Astrocyte of the hippocampus (primary cell): Measurements from ENCODE around the gene OVCA2.
A peak's percentile ranks its signal among the peaks of the same experiment; 100 is the strongest.
"Not testable (repeated sequence)": the region's sequence is repeated elsewhere in the genome, so short reads cannot be mapped to it uniquely, and the experiment has no call there.

ENCODE experiments used
- DNase-seq: peaks from one replicate; pipeline ENCODE4 v3.0.0; 2011; ENCODE audit warnings: low read depth, low spot score

The OVCA2 gene

DNA sequence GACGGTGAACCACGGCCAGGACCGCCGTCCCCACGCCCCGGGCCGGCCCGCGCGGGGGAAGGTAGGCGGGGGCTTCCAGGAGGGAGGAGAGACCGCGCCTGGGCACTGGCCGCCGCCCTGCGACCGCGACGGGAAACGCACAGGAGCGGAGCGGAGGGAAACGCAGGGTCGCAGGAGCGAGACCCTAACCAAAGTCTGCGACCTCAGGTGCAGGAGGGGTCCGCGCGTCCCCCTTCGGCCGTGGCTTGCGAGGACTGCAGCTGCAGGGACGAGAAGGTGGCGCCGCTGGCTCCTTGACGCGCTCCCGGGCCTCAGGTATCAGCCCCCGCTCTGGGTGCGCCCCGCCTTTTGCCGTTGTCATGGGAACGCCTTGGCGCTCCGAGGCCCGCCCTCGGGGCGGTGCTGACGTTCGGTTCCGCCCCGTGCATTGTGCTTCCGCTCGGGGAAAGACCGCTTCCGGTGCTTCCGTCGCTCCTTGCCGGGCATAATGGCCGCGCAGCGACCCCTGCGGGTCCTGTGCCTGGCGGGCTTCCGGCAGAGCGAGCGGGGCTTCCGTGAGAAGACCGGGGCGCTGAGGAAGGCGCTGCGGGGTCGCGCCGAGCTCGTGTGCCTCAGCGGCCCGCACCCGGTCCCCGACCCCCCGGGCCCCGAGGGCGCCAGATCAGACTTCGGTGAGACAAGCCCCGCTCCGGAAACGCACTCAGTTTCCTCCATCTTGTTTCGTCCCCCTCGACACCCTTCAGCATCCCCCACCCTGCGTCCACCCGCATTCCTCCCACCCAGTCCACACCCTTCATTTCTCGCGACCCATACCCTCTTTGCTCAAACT is at the start of gene OVCA2:
TSS of gene OVCA2 (plus strand) at position 462 of the 829 bp plus-strand sequence. CDS start at position 488, 26 bp downstream.
- peak; percentile 99 for DNase-seq

DNA sequence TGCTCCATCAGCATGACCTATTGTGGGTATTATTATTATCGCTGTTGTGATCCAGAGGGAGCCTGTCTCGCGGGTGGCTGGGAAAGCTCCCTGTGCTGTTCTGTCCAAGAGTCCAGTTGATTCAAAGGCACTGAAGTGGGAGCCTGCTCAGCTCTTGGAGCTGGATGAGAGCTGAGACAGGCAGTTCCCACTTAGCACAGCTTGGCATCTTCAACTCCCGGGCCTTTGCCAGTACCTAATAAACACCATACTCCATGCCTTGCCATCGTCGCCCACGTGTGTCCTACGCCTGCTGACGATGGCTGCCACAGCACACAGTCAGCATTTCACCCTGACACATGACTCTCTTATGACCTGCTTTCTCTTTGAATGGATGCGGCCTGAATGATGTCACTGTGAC is 49.3 kb upstream of the OVCA2 start:
- no peak for DNase-seq

DNA sequence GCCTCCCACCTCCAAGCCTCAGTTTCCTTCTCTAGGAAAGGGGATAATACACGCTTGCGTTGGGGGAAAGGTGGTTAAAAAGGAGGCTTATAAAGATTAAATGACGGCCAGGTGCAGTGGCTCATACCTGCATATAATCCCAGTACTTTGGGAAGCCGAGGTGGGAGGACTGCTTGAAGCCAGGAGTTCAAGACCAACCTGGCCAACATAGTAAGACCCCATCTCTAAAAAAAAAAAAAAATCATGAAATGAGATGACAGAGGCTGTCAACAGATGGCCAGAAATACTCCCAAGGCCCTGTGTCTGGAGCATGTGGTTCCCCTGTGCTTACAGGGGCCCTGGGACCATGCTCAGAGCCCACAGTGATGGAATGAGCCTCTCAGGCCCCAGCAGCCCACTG is 47.1 kb upstream of the OVCA2 start:
- DNase-seq = no peak

DNA sequence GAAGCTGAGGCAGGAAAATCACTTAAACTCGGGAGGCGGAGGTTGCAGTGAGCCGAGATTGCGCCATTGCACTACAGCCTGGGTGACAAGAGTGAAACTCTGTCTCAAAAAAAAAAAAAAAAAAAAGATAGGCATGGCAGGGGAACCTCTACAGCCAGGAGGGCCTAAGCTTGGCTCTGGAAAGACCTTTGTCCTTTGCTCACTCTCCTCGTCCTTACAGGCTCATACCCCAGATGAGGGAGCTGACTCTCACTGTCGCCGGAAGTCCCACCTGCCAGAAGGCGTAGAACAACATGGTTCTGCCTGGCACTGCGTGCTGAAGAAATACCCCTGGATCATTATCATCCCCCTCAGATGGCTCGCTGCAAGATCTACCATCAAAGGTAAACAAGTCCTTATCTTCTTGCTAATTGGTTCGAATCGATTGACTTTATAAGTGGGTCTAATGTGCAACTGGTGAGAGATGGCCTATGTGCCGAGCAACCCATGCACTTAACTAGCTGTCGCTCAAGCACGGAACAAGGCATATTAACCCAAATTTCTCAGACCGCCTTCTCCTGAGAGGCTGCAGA is 46.4 kb upstream of the OVCA2 start:
- DNase-seq = no peak

DNA sequence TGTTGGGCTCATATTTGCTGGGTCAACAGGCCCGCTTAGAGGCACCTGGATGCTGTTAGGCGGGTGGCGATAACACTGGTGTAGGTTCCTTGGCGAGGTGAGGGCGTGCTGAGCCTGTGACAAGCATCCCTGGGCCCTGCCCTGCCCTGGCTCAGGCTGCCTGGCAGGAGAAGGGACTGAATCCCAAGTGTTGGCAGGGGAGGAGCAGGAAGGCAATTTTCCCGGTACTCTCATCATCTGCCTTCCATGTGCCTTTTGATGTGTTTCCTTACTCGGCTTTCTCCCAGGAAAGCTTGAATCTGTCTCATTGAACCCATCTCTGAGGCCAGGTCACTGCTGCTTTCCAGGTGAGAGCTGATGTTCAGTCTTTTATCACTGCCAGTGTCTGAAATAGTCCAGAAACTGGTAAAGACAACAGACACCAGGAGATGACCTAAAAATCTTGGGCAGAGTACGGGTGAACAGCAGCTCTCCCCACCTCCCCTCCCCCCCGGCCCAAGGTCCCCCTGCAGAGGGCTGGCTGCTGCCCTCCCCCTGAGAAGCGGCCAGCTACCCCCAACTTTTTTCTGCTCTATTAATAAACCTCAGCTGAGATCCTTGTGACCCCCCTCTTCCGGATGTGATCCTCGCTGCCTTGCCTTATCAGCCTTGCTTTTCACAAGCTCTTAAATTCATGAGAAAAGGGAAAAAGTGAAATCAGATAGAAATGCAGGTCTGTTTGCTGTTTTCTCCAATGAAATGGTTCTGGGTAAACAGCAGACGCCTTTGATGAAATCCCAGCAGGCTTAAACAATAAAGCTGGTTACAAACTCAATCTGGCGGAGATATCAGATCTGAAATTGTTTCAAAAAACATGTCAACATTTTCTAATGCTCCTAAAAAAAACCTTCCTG is 45.7 kb upstream of the OVCA2 start:
- DNase-seq = no peak

DNA sequence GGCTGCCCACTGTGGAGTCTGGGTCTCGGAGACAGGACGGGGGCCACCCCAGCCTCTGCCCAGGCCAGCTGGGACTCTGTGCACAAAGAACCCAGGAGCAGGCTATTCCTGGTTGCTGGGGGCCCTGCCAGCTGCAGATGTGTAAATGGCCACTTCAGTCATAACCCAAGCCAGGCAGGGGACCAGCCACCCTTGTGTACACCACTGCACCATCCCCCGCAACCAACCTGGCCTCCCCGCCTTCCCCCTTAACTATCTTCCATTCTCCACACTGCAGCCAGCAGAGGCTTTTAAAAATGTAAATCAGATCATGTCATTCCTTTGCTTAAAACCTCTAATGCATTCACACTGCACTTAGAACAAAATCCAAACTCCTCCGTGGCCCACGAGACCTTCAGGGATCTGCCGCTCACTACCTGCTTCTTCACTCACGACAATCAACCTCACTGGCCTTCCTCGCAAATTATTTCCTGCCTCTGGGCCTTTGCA is 45.0 kb upstream of the OVCA2 start:
- no peak for DNase-seq

DNA sequence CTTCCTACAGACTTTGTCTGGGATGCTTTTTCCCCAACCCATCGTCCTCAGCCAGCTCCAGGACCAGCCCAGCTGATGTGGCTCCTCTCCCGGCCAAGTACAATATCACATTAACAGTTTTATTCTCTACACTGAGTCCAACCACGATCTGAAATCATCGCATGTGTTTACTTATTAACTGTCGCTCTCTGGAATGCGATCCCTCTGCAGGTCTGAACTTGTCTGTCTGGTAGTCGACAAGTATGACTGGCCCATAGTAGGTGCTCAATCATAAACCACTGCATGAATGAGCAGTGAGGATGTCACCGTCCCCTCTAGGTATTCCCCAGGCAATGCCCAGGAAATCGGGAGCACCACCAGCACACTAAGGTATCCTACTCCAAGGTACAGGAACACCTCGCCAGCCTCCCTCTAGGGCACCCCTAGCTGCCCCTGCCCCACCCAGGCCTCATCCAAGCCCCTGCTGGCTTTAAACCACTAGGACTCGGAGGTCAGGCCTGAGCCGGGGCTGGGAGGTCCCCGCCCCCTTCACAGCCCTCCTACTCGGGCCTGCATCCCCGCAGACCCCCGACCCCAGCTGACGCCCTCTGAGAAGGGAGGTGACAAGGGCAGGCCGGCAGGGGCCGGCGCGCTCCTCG is 44.4 kb upstream of the OVCA2 start:
- peak; percentile 35 for DNase-seq

DNA sequence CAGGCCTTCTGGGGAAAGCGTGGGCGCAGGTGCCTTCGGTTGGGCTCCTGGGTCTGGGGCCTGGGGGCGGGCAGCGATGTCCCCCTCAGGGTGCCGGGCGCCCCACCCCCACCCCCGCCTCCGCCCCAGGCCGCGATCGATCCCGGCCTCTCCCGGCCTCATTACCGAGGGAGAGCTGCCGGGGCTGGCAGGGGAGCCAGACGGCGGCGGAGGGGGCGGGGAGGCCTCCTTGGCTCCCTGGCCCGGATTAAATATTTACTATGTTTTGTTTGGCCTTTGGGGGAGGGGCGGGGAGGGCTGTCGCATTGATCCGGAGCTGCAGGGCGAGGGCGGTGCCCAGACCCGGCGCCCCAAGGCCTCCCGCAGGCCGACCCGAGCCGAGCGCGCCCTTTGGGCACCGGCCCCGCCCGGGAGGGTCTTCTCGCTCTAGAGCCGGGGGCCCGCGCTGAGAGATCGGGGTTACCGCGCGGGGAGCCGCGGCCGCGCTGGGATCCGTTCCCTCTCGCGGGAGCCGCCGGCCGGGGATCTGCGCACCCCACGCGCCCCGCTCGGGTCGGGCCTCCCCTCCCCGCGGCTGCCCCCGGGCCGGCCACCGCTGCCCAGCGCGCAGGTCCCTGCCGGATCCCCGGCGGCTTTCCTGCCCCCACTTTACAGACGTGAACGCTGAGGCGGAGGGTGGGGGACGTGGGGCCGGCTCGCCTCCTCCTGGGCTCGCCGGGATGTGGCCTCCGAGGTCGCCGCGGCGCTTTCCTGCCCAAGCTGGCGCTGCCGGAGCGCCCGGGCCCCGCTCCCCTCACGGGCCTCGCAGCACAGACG is 43.7 kb upstream of the OVCA2 start:
- DNase-seq = peak; percentile 50

DNA sequence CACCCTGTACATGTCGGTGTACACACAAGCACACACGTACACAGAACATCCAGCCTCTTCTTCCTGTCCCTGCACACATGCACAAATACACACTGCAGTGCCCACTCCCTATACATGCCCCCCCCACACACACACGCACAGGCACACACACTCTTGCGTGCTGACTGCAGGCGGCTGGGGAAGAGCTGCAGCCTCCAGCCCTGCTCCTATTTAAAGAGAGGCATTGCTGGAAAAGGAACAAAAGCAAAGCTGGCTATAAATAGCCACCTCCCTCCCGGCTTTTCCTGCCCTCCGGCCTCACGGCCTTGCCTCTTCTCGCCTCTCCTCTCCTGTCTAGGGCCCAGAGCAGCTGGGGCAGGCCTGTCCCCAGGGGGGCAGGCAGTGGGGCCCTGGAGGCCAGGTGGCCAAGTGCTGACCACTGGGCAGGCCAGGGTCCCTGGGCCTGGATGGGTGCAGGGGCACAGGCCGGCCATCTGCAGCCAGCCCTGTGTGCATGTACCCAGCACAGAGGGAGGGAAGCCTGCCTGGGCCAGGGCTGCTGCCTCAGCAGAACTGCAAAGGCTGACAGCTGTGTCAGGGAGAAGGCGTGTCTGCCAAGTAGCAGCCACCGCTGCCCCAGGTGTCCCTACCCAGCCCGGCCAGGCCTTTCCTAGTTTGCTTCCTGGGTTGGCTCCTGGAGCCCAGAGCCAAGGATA is 42.1 kb upstream of the OVCA2 start:
- peak; percentile 54 for DNase-seq

DNA sequence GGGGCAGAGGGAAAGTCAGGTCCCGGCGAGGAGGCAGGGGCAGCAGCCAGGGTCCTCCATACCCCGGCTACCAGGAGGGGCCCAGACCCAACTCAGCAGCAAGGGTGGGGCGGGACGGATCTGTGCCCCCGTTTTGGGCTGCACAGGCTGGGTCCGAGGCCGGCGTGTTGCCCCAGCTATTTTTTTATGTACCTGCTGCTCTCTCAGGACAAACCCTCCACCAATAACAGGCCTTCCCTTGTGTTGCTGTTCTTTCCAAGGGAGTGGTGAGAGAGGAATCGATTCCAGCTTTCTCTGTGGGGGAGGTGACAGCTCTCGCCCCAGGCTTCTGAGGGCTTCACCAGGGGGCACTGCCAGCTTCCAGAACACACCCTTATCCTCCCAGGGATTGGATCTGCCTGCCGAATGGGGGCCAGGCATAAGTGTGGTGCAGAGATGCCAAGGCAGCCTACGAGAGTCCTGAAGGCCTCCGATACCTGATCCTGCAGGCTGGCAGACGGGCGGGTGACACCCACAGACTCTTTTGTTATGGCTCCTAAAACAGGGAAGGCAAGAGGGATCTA is 39.0 kb upstream of the OVCA2 start:
- no peak for DNase-seq

DNA sequence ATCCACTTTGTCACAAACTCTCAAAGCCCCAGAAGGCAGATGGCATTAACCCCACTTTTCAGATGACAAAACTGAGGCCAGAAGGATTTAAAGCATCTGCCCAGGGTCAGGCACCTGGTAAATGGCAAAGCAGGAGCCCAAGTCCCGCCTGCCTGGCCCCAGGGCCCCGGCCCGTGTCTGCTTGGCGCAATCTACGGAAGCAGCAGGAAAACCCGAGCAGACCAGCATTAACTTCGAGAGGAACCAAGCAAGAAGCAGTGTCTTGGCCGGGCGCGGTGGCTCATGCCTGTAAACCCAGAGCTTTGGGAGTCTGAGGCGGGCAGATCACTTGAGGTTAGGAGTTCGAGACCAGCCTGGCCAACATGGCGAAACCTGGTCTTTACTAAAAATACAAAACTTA is 38.3 kb upstream of the OVCA2 start:
- DNase-seq = no peak

DNA sequence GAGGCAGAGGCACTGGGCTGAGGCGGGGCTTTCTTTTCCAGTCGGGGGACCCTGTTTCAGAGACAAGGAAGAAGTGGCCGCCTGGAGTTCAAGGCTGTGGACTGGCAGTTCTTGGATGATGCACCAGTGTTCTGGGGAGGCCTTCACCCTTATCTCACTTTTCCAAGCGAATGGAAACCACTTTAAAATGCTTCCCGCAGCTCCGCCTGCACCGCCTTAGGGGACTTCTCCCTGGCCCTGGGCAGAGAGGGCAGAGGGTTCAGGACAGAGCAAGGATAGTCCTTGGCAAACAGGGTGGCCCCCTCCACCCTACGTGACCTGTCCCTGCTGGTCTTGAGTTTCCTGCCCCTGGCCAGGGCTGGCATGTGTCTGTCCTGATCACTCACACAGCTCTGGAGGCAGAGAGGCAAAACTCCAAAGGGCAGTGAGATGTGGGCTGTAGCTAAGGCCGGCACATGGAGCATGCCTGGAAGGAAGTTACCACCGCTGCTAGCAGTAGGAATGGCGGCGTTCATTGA is 37.3 kb upstream of the OVCA2 start:
- DNase-seq = no peak

DNA sequence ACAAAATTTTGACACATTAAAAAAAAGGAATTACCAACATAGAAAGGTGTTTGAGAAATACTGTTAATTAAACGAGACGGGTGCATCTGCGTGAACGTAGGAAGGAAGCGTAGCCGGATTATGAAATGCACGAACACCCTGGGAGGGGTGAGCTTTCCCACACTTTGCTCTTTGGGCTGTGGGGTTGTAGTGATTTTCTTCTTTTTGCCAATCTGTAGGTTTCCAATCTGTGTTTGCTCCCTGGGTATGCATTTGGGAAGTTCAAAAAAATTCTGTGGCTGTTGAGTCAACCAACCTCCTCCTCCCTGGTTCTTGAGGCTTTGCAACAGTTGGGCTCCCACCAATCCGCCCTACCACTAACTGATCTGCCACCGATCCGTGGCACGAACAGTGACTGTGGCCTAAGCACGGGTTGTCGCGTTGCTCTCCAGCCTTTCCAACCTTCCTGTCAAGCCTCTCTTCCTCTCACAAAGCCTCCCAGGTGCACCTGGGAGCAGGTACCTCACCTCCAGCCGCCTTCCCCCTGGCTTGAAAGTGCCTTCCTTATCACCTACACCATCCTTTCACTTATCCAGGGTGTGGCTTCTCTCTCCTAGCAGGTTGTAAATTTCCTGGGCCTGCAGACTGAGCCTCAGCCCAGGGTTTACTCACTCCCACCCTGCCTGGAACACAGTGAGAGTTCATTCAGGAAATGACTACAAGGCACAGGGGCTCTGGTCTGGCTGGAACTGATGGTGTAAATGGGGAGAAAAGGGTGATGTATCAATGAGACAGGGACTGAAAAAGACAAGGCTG is 33.3 kb upstream of the OVCA2 start:
- DNase-seq = no peak

DNA sequence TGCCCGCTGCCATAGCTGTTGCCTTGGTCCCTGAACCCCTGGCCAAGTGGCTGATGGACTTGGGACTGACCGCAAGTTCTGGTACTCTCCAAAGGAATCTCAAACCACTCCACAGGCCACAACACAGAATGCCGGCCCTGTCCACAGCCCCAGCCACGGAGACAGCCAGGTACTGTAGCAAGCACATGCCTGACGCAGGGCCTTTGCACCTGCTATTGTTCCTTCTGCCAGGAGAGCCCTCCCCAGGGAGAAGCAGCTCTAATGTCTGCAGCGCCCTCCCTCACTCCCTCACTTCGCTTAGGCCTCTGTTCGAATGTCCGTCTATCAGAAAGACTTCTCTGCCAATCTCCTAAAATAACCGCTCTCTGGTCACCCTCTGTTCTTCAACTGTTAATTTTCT is 32.1 kb upstream of the OVCA2 start:
- no peak for DNase-seq

DNA sequence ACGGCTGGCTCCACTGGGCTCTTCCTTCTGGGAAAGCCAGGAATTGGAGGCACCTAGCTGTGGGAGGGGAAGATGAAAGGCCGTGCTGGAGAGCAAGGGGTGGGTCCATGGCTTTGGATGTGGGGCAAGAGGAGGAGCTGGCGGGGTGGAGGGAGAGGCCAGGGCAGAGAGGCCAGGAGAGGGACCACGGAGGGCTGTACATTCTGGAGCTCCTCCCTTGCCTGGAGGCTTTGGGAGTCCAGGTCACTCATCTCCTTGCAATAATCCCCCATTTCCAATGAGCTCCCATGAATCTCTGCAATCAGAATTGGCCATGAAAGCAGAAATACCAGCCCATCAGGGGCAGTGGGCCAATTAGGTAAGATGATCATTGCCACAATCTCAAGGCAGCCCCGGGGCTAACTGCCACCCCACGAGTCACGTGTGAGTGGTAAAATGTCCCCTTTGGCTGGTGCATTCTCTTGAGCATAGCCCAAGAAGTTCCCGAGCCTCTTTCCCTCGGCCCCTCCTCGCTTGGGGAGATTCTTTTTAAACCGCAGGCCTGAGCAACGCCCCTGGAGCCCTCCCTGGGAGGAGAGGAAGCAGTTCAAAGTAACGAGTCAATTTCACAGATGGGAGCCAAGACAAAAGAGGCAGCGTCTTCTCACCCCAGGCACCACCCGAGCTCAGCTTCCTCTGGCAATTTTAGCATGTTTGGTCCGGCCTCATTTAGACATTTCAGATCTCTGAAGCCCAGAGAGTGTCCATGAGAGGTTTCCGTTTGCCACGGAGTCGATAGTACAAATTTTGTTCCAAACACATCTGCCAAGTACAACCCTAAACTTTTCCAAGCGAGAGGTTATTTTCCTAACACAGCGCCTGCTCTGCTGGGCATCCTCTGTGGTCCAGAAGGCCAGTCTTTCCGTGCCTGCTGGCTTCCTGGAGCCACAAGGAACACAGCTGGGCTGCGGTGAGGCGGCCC is 30.1 kb upstream of the OVCA2 start:
- peak; percentile 83 for DNase-seq

DNA sequence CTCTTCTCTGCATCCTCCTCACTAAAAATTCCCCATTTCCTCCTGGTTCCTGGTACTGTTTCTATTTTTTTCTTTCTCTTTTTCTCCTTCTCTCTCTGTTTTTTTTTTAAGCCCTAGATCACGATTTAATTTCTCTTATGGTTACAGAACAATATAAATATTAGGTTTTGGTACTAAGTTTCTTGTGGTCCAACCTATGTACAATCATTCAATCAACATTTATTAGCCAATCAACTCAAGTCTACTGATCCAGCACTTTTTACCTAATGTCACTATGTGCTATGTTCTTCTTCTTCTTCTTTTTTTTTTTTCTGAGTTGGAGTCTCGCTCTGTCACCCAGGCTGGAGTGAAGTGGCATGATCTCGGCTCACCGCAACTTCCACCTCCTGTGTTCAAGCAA is 29.3 kb upstream of the OVCA2 start:
- no peak for DNase-seq

DNA sequence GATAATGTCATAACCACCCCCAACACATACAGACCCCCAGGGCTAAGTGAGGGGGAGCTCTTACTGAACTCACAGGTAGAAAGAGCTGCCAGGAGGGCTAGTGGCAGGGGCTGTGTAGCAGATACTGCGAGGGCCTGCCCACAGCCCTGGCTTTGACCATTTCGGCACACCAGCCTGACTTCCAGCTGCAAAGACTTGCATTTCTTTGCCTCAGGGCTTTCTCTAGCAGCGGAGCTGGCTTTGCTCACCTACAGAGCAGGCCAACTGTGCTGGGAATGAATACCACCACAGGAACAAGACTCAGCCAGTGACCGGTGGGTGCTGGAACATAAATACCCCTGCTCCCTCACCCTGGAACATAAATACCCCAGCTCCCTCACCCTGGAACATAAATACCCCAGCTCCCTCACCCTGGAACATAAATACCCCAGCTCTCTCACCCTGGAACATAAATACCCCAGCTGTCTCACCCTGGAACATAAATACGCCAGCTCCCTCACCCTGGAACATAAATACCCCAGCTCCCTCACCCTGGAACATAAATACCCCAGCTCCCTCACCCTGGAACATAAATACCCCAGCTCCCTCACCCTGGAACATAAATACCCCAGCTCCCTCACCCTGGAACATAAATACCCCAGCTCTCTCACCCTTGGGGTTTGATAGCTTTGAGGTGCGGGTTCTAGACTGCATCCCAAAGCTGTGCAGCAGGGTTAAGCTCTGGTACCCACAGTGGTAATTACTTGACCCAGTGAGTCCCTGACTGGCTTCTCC is 28.4 kb upstream of the OVCA2 start:
- not testable (repeated sequence) for DNase-seq
